IMR-90 (cell line): ENCODE results near the gene AOPEP. TPM values are rescaled to one million over a fixed set of nuclear protein-coding genes. Genes with fewer than 3 reads are reported as not detected.

Experiments
- ATAC-seq: fragments of 200-7000 bp; cut with Tn5 transposase; 2 replicates; pipeline ENCODE4 v1.9.1; 2020; ENCODE audit warnings: low read depth, mild to moderate bottlenecking, moderate library complexity
- BruUV-seq: library from RNA; stranded (reverse); fragments of 400-500 nt; replicated peaks from 2 replicates; lab custom pipeline; 2021; lab: Mats Ljungman, UMichigan
- CTCF ChIA-PET: fragments of 300-600 bp; formaldehyde crosslinking; extraction: SDS; loops from one replicate; lab custom pipeline; 2021; ENCODE audit warnings: antibody characterized with exemption; lab: Yijun Ruan, JAX
- POLR2A ChIA-PET: fragments of 300-600 bp; sonication (Branson Sonifier 250); formaldehyde crosslinking; loops from one replicate; lab custom pipeline; 2022; ENCODE audit warnings: antibody characterized with exemption; ENCODE audit not compliant: unreplicated experiment; lab: Charles Lee
- DNase-seq: peaks from one replicate; pipeline ENCODE4 v3.0.0; 2013
- H2AFZ ChIP-seq: replicated peaks from 2 replicates; pipeline ENCODE3; 2013; ENCODE audit warnings: low read length, mild to moderate bottlenecking; ENCODE audit not compliant: poor library complexity
- H2AK5ac ChIP-seq: 2 replicates; pipeline ENCODE4 v1.6.1; 2013; ENCODE audit warnings: low read depth, low read length, inconsistent platforms
- H2AK9ac ChIP-seq: replicated peaks from 2 replicates; pipeline ENCODE3; 2013; ENCODE audit warnings: mild to moderate bottlenecking, low read depth, low read length, moderate library complexity; ENCODE audit not compliant: poor library complexity
- H2BK120ac ChIP-seq: 2 replicates; pipeline ENCODE4 v1.6.1; 2013; ENCODE audit warnings: low read depth, low read length, inconsistent platforms
- H2BK15ac ChIP-seq: 3 replicates; pipeline ENCODE4 v1.6.1; 2013; ENCODE audit warnings: low read depth, low read length, inconsistent platforms
- H2BK20ac ChIP-seq: 2 replicates; pipeline ENCODE4 v1.6.1; 2013; ENCODE audit warnings: low read depth, mild to moderate bottlenecking, inconsistent platforms, low read length, moderate library complexity
- H2BK5ac ChIP-seq: 2 replicates; pipeline ENCODE4 v1.6.1; 2013; ENCODE audit warnings: mild to moderate bottlenecking, low read depth, low read length, inconsistent platforms; ENCODE audit not compliant: poor library complexity, severe bottlenecking
- H3K14ac ChIP-seq: replicated peaks from 2 replicates; pipeline ENCODE4 v1.6.1; 2013; ENCODE audit warnings: low read depth, low read length, inconsistent platforms
- H3K18ac ChIP-seq: 2 replicates; pipeline ENCODE4 v1.6.1; 2013; ENCODE audit warnings: low read depth, low read length, control low read depth
- H3K23ac ChIP-seq: 2 replicates; pipeline ENCODE4 v1.6.1; 2013; ENCODE audit warnings: low read depth, low read length, inconsistent platforms
- H3K27ac ChIP-seq: 2 replicates; pipeline ENCODE4 v1.5.1; 2013; ENCODE audit warnings: mild to moderate bottlenecking, control low read depth, low read length; ENCODE audit not compliant: insufficient read depth
- H3K27me3 ChIP-seq: 2 replicates; pipeline ENCODE4 v1.6.1; 2013; ENCODE audit warnings: low read length; ENCODE audit not compliant: control insufficient read depth, insufficient read depth
- H3K36me3 ChIP-seq: 2 replicates; pipeline ENCODE4 v1.6.1; 2013; ENCODE audit warnings: low read length, mixed read lengths; ENCODE audit not compliant: control insufficient read depth, insufficient read depth
- H3K4ac ChIP-seq: 2 replicates; pipeline ENCODE4 v1.6.1; 2013; ENCODE audit warnings: low read depth, low read length, inconsistent platforms
- H3K4me1 ChIP-seq: 2 replicates; pipeline ENCODE4 v1.6.1; 2013; ENCODE audit warnings: low read length, mixed read lengths; ENCODE audit not compliant: control insufficient read depth, insufficient read depth
- H3K4me2 ChIP-seq: 2 replicates; pipeline ENCODE4 v1.6.1; 2013; ENCODE audit warnings: low read depth, mild to moderate bottlenecking, control low read depth, low read length, moderate library complexity
- H3K4me3 ChIP-seq: 2 replicates; pipeline ENCODE4 v1.5.1; 2013; ENCODE audit warnings: low read depth, mild to moderate bottlenecking, control low read depth, low read length, moderate library complexity; ENCODE audit not compliant: insufficient read depth
- H3K56ac ChIP-seq: 2 replicates; pipeline ENCODE4 v1.6.1; 2013; ENCODE audit warnings: low read length, inconsistent platforms; ENCODE audit not compliant: insufficient read depth; ENCODE audit errors: extremely low read depth
- H3K79me1 ChIP-seq, 2 experiments: 2 replicates each; pipeline ENCODE4 v1.6.1; 2013; ENCODE audit warnings: low read length in 2 of 2, inconsistent platforms in 1 of 2, low read depth in 1 of 2
- H3K9ac ChIP-seq: 2 replicates; pipeline ENCODE4 v1.6.1; 2013; ENCODE audit warnings: low read depth, low read length, control low read depth
- H3K9me1 ChIP-seq: 2 replicates; pipeline ENCODE4 v1.6.1; 2013; ENCODE audit warnings: low read length, inconsistent platforms; ENCODE audit not compliant: insufficient read depth
- H3K9me3 ChIP-seq: 2 replicates; pipeline ENCODE4 v1.6.1; 2013; ENCODE audit warnings: low read length; ENCODE audit not compliant: control insufficient read depth, insufficient read depth
- H4K20me1 ChIP-seq: 2 replicates; pipeline ENCODE4 v1.6.1; 2013; ENCODE audit warnings: low read length, inconsistent platforms; ENCODE audit not compliant: insufficient read depth
- H4K5ac ChIP-seq: 2 replicates; pipeline ENCODE4 v1.6.1; 2013; ENCODE audit warnings: mild to moderate bottlenecking, low read depth, low read length, control low read depth
- H4K8ac ChIP-seq, 2 experiments: 2 replicates each; pipeline ENCODE4 v1.6.1; 2013; ENCODE audit warnings: low read depth in 2 of 2, low read length in 2 of 2, control low read depth in 1 of 2, inconsistent platforms in 1 of 2
- H4K91ac ChIP-seq: 2 replicates; pipeline ENCODE4 v1.6.1; 2013; ENCODE audit warnings: low read depth, low read length, inconsistent platforms; ENCODE audit not compliant: insufficient read depth
- CEBPB ChIP-seq: IDR thresholded peaks from 2 replicates; pipeline ENCODE4 v1.6.1; 2012; ENCODE audit warnings: low read depth, low read length, improper control_type of control experiment
- MAFK ChIP-seq: IDR thresholded peaks from 2 replicates; pipeline ENCODE4 v1.6.1; 2012; ENCODE audit warnings: low read depth, low read length, improper control_type of control experiment
- WGBS, 2 experiments: methylation state at CpG; one replicate each; pipeline versions ENCODE4 v1.1.5 to v1.1.7; 2013; ENCODE audit warnings: missing lambda C conversion rate in 2 of 2; ENCODE audit not compliant: insufficient read length in 1 of 2; ENCODE audit errors: extremely low coverage in 2 of 2; 5-methylcytosine and 5-hydroxymethylcytosine counted together
- dilution Hi-C: fragments of 300-500 bp; cut with HindIII; formaldehyde crosslinking; loops from one replicate; pipeline ENCODE4 v1.14.3; 2018; ENCODE audit warnings: low sequenced_read_pairs; ENCODE audit not compliant: unreplicated experiment
- in situ Hi-C: fragments of 300-500 bp; cut with MboI; formaldehyde crosslinking; loops from 3 replicates; pipeline ENCODE4 v1.14.3; 2019; ENCODE audit warnings: low sequenced_read_pairs, inconsistent platforms, mixed read lengths
- intact Hi-C: fragments of 100-400 bp; cut with micrococcal nuclease; formaldehyde crosslinking; loops from 2 replicates; pipeline ENCODE4 v1.10.0; 2022
- polyA plus RNA-seq, 3 experiments: library from polyadenylated mRNA; depleted of rRNA; stranded (reverse); fragments of >200 nt; gene quantifications; 2 replicates each; pipeline ENCODE4 v1.2.3, GENCODE V29; 2012; ENCODE audit warnings: low replicate concordance in 1 of 3
- total RNA-seq: library from RNA; depleted of rRNA; stranded (reverse); fragments of >200 nt; gene quantifications from 2 replicates; pipeline ENCODE4 v1.2.3, GENCODE V29; 2012

AOPEP gene
- total and polyA plus RNA-seq, 2 of the 4 experiments (the other 2 are of a cell fraction): 34.9 to 38.7 TPM

DNA sequence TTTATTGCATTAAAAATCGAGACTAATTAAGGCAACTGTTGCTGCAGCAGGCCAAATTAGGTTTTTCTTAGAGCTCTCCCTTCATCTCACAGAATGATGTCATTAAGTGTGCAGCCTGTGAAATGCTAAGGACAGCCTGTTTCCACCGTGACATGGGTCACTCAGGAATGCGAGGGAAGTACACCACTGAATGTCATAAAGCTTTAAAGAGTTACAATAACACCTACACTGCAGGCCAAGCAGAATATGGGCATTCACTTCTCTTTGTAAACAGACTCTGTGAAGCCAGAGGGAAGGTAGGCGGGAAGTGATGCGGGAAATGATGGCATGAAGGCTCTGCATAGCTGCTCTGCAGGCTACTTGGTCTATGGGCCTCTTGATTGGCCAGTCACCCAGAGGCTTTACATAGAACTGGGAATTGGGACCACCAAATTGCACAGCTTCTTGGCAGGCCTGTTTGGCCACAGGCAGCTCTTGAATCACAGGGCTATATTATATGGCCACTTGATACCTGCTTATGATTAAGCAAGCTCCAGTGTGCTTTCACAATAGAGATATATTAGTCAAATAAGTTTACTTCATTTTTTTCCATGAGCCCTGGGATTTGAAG is 28.4 kb upstream of the AOPEP start:
- Histone ChIP-seq H3K4me2 (no peak overlapping the region), H3K9me1 (no peaks in the 10 kb centered on the region; the same call in 1 of the 2 replicates), H2AK5ac (no peak overlapping the region), H2BK20ac (no peak overlapping the region), H3K23ac (no peak overlapping the region), H3K27me3 (no peaks in the 10 kb centered on the region), H4K8ac (no peak overlapping the region), H3K27ac (no peak overlapping the region), H3K79me1 (no peaks in the 10 kb centered on the region), H3K9ac (no peak overlapping the region), H3K18ac (no peak overlapping the region), H3K14ac (no peak overlapping the region), H3K4me1 (no peaks in the 10 kb centered on the region), H2BK15ac (no peak overlapping the region), H2BK5ac (no peak overlapping the region), H2AK9ac (no peak overlapping the region), H4K5ac (no peak overlapping the region), H3K4me3 (no peak overlapping the region), H2BK120ac (no peak overlapping the region), H3K56ac (no peak overlapping the region), H2AFZ (peak overlapping the region; percentile 28), H3K36me3 (no peaks in the 10 kb centered on the region), H4K91ac (no peak overlapping the region), H4K20me1 (no peaks in the 10 kb centered on the region), H3K4ac (no peak overlapping the region), H3K9me3 (no peaks in the 10 kb centered on the region)
- ATAC-seq (peak; percentile 68), DNase-seq (peak; percentile 50)
- BruUV-seq: no TSS peak
- TF ChIP-seq MAFK (no peak), CEBPB (peak; percentile 63)
- dilution Hi-C loops (no loop called here), intact Hi-C loops (no loop called here), in situ Hi-C loops (no loop called here)
- 40% methylated on average over 4 of the region's 5 CpGs; no CpG with 5 or more reads in 1 of the 2 experiments for WGBS, 2 experiments
- ChIA-PET CTCF (interaction anchor here (1.4 kb wide), 2 partner anchors 10 to 17 kb away, joined by 3 to 12 read pairs; no protein-coding TSS in a partner anchor), POLR2A (no interaction called here)
